ENCODE data around the gene KAT14. TPM values are rescaled to one million over a fixed set of nuclear protein-coding genes. Genes with fewer than 3 reads are reported as not detected.
"Not testable (repeated sequence)": the region's sequence is repeated elsewhere in the genome, so short reads cannot be mapped to it uniquely, and the experiment has no call there.

The KAT14 gene
- polyA plus RNA-seq, 2 of the 4 experiments (the other 2 are of a cell fraction), result 12.1 to 18.8 TPM

GRCh38 chr20:18190338-18191233 is 52.9 kb downstream of the KAT14 start:
- ATAC-seq (peak in 1 of 2 experiments; percentile 38; a peak in 3 of 6 replicates), FAIRE-seq (no peak), DNase-seq (ENCODE audit: low read depth in 1 of 2, low spot score in 1 of 2) (no peak)
- H3K9me3 ChIP-seq, result no peaks in the 10 kb centered on the region
- TF ChIP-seq FOSL2 (IDR thresholded peaks at IDR 0.05) (no peak), FOSL2 (CRISPR knock-in tag; IDR thresholded peaks at IDR 0.05) (no peak), RAD21 (conservative IDR thresholded peaks at IDR 0.05 in 1 of 2, IDR thresholded peaks at IDR 0.05 in 1 of 2) (no peak), BHLHE40 (IDR thresholded peaks at IDR 0.05; ENCODE audit: low read depth, low read length) (no peak), CBX8 (IDR thresholded peaks at IDR 0.05) (no peak), REST (IDR thresholded peaks at IDR 0.05) (no peak), EP300 (IDR thresholded peaks at IDR 0.05) (no peak), NR3C1 (IDR thresholded peaks at IDR 0.05) (no peak), POLR2AphosphoS2 (conservative IDR thresholded peaks at IDR 0.05; ENCODE audit: low read length) (no peak), HDAC2 (IDR thresholded peaks at IDR 0.05) (no peak)
- TF ChIP-seq, protein P1, sequence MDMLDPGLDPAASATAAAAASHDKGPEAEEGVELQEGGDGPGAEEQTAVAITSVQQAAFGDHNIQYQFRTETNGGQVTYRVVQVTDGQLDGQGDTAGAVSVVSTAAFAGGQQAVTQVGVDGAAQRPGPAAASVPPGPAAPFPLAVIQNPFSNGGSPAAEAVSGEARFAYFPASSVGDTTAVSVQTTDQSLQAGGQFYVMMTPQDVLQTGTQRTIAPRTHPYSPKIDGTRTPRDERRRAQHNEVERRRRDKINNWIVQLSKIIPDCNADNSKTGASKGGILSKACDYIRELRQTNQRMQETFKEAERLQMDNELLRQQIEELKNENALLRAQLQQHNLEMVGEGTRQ (IDR thresholded peaks at IDR 0.05), result no peak
- H3K27ac ChIP-seq, result no peak overlapping the region
- H3K4me1 ChIP-seq, result no peaks in the 10 kb centered on the region
- no peak overlapping the region for H3K4me3 ChIP-seq
- ChIA-PET CTCF (interaction anchor here (0.6 to 1.0 kb wide), 2 partner anchors 86 to 1896 kb away, joined by 3 to 4 read pairs; no protein-coding TSS in a partner anchor), POLR2A (no interaction called here)
- no peak overlapping the region for H3K4me2 ChIP-seq
- WGBS (ENCODE audit: missing lambda C conversion rate), result 57% methylated on average over 3 of the region's 3 CpGs

- H3K4me3 ChIP-seq, result no peak overlapping the region
- CTCF ChIA-PET, result interaction anchor here (0.6 to 1.0 kb wide), 3 partner anchors 73 to 1896 kb away, joined by 3 to 4 read pairs (median 4); no protein-coding TSS in a partner anchor
- ATAC-seq (no peak), FAIRE-seq (no peak), DNase-seq (ENCODE audit: low read depth in 1 of 2, low spot score in 1 of 2) (no peak)
- WGBS (ENCODE audit: missing lambda C conversion rate), result 40% methylated on average over 1 of the region's 1 CpG
- H3K4me2 ChIP-seq, result no peak overlapping the region
- H3K4me1 ChIP-seq, result no peaks in the 10 kb centered on the region
- no peak overlapping the region for H3K27ac ChIP-seq
- POLR2A ChIA-PET, result no interaction called here
- TF ChIP-seq RFX5 (IDR thresholded peaks at IDR 0.05) (no peak), EP300 (IDR thresholded peaks at IDR 0.05) (no peak), RARB (CRISPR knock-in tag; IDR thresholded peaks at IDR 0.05) (no peak), TFCP2L1 (CRISPR knock-in tag; IDR thresholded peaks at IDR 0.05) (no peak), POLR2A (IDR thresholded peaks at IDR 0.05; ENCODE audit: low read length) (no peak), HMGXB4 (CRISPR knock-in tag; IDR thresholded peaks at IDR 0.05; ENCODE audit: borderline replicate concordance) (no peak), MAZ (IDR thresholded peaks at IDR 0.05; ENCODE audit: borderline replicate concordance, low read depth, low read length) (no peak), ESRRA (IDR thresholded peaks at IDR 0.05; ENCODE audit: borderline replicate concordance, low read length) (no peak), MAFK (IDR thresholded peaks at IDR 0.05; ENCODE audit: partially characterized antibody) (no peak), NFE2L2 (conservative IDR thresholded peaks at IDR 0.05; ENCODE audit: low read length) (no peak)
- TF ChIP-seq, protein P2, sequence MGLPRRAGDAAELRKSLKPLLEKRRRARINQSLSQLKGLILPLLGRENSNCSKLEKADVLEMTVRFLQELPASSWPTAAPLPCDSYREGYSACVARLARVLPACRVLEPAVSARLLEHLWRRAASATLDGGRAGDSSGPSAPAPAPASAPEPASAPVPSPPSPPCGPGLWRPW (IDR thresholded peaks at IDR 0.05), result no peak
- TF ChIP-seq, protein P1 (IDR thresholded peaks at IDR 0.05), result no peak
- TF ChIP-seq, protein P3, sequence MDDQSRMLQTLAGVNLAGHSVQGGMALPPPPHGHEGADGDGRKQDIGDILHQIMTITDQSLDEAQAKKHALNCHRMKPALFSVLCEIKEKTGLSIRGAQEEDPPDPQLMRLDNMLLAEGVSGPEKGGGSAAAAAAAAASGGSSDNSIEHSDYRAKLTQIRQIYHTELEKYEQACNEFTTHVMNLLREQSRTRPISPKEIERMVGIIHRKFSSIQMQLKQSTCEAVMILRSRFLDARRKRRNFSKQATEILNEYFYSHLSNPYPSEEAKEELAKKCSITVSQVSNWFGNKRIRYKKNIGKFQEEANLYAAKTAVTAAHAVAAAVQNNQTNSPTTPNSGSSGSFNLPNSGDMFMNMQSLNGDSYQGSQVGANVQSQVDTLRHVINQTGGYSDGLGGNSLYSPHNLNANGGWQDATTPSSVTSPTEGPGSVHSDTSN (IDR thresholded peaks at IDR 0.05), result no peak
- H3K9me3 ChIP-seq, result no peaks in the 10 kb centered on the region
Observed at GRCh38 chr20:18191306-18191705, 53.6 kb downstream of the KAT14 start.

GRCh38 chr20:18194461-18194860 is 56.8 kb downstream of the KAT14 start:
- ATAC-seq; H3K4me3 ChIP-seq; H3K4me1 ChIP-seq; H3K27ac ChIP-seq; FAIRE-seq; H3K4me2 ChIP-seq; H3K9me3 ChIP-seq; DNase-seq (ENCODE audit: low read depth in 1 of 2, low spot score in 1 of 2); POLR2A ChIA-PET; CTCF ChIA-PET: not testable (repeated sequence)
- WGBS (ENCODE audit: missing lambda C conversion rate), result 89% methylated on average over 10 of the region's 35 CpGs

All from A549 (cell line).